ENCODE measurements around the gene LACC1. TPM values are rescaled to one million over a fixed set of nuclear protein-coding genes. Genes with fewer than 3 reads are reported as not detected.

LACC1 gene
- total and polyA plus RNA-seq, 2 donors (not counting 3 experiments of a cell fraction or from before 2014, with no cell fraction given): 1.2 to 4.0 TPM

DNA sequence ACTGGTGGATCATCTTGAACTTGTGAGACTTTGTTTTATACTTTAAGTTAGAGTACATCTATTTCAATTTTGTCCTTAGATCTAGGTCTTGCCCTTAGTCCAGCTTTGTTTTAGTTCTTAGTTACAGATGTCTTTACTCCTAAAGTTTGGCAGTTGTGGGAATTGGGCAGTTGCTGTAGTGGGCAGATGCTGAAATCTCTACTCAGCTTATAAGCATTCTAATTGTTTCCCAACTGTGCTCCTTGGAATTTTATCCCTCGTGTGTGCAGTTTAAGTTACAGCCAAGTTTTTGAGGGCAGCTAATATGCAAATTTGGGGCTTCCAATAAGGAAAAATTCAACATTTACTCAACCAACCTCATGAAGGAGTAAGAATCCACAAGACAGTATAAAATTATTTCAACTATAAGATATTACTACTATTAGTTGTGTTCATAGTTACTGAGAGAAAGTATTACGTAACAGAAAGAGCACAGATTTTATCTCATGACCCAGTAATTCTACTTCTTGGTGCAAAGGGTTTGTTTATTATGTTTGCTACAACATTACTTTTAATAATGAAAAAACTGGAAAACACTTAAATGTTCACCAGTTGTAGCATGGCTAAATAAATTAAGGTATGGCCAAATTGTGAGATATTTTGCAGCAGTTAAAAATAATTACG is 33.1 kb upstream of the LACC1 start:
- CTCF ChIA-PET: no interaction called here
- no peaks in the 10 kb centered on the region for H3K36me3 ChIP-seq (ENCODE audit: control insufficient read depth in 2 of 2, extremely low read depth in 1 of 2, insufficient read depth in 2 of 2, low read length in 2 of 2)
- intact Hi-C loops (cut with micrococcal nuclease): loop anchor here (5.0 kb wide), 1 partner anchor 39 kb away; no protein-coding TSS in a partner anchor

More for the DNA sequence above, 33.1 kb upstream of the LACC1 start:
- H3K9me1 ChIP-seq (replicated peaks; ENCODE audit: control insufficient read depth, extremely low read depth, insufficient read depth, low read length): no peaks in the 10 kb centered on the region
- peaks cover 2% of the 10 kb centered on the region for H3K9me3 ChIP-seq (replicated peaks; ENCODE audit: control insufficient read depth, insufficient read depth, low read length)
- POLR2A ChIA-PET: no interaction called here
- no peak overlapping the region for H3K9ac ChIP-seq (replicated peaks; ENCODE audit: extremely low read depth, insufficient read depth, low read length)
- no peaks in the 10 kb centered on the region for H3K79me2 ChIP-seq (ENCODE audit: control insufficient read depth, insufficient read depth, low read length)
- H2AFZ ChIP-seq (ENCODE audit: low read depth, low read length): no peak overlapping the region
- H3K27ac ChIP-seq (ENCODE audit: insufficient read depth, low read depth, low read length): no peak overlapping the region
- DNase-seq (ENCODE audit: low read depth, low spot score) (no peak), FAIRE-seq (no peak)
- no TSS peak for BruUV-seq (replicated peaks)
- H3K27me3 ChIP-seq (ENCODE audit: control insufficient read depth in 2 of 2, insufficient read depth in 2 of 2, low read length in 2 of 2): no peaks in the 10 kb centered on the region
- H3K4me2 ChIP-seq (ENCODE audit: insufficient read depth, low read length): no peak overlapping the region
- peaks cover 25% of the 10 kb centered on the region for H3K4me1 ChIP-seq (ENCODE audit: control insufficient read depth, extremely low read depth, insufficient read depth, low read length)
- dilution Hi-C loops (cut with MboI; ENCODE audit: extremely low pct_ligation_motif_present, low sequenced_read_pairs): no loop called here
- TF ChIP-seq, protein P1, sequence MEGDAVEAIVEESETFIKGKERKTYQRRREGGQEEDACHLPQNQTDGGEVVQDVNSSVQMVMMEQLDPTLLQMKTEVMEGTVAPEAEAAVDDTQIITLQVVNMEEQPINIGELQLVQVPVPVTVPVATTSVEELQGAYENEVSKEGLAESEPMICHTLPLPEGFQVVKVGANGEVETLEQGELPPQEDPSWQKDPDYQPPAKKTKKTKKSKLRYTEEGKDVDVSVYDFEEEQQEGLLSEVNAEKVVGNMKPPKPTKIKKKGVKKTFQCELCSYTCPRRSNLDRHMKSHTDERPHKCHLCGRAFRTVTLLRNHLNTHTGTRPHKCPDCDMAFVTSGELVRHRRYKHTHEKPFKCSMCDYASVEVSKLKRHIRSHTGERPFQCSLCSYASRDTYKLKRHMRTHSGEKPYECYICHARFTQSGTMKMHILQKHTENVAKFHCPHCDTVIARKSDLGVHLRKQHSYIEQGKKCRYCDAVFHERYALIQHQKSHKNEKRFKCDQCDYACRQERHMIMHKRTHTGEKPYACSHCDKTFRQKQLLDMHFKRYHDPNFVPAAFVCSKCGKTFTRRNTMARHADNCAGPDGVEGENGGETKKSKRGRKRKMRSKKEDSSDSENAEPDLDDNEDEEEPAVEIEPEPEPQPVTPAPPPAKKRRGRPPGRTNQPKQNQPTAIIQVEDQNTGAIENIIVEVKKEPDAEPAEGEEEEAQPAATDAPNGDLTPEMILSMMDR (IDR thresholded peaks at IDR 0.05; ENCODE audit: extremely low read depth in 1 of 2, insufficient read depth in 1 of 2, low read depth in 1 of 2, low read length in 2 of 2): no peak
- no peak for TF ChIP-seq POLR2AphosphoS5 (IDR thresholded peaks at IDR 0.05; ENCODE audit: insufficient read depth, low read depth, low read length)
- TF ChIP-seq, protein P2, sequence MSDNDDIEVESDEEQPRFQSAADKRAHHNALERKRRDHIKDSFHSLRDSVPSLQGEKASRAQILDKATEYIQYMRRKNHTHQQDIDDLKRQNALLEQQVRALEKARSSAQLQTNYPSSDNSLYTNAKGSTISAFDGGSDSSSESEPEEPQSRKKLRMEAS (IDR thresholded peaks at IDR 0.05; ENCODE audit: insufficient read depth, insufficient read length): no peak
- H4K20me1 ChIP-seq (replicated peaks; ENCODE audit: control insufficient read depth, extremely low read depth, insufficient read depth, low read length): no peaks in the 10 kb centered on the region
- no peak overlapping the region for H3K4me3 ChIP-seq (replicated peaks in 1 of 3; ENCODE audit: insufficient read depth in 1 of 3, low read depth in 1 of 3, low read length in 3 of 3)
